IMR-90 (cell line): ENCODE data around the gene SELENOP. TPM values are rescaled to one million over a fixed set of nuclear protein-coding genes. Genes with fewer than 3 reads are reported as not detected.

ENCODE experiments used
- ATAC-seq: fragments of 200-7000 bp; cut with Tn5 transposase; 2 replicates; pipeline ENCODE4 v1.9.1; 2020; ENCODE audit warnings: low read depth, mild to moderate bottlenecking, moderate library complexity
- BruUV-seq: library from RNA; stranded (reverse); fragments of 400-500 nt; replicated peaks from 2 replicates; lab custom pipeline; 2021; lab: Mats Ljungman, UMichigan
- CTCF ChIA-PET: fragments of 300-600 bp; formaldehyde crosslinking; extraction: SDS; loops from one replicate; lab custom pipeline; 2021; ENCODE audit warnings: antibody characterized with exemption; lab: Yijun Ruan, JAX
- POLR2A ChIA-PET: fragments of 300-600 bp; sonication (Branson Sonifier 250); formaldehyde crosslinking; loops from one replicate; lab custom pipeline; 2022; ENCODE audit warnings: antibody characterized with exemption; ENCODE audit not compliant: unreplicated experiment; lab: Charles Lee
- DNase-seq: peaks from one replicate; pipeline ENCODE4 v3.0.0; 2013
- H2AFZ ChIP-seq: replicated peaks from 2 replicates; pipeline ENCODE3; 2013; ENCODE audit warnings: low read length, mild to moderate bottlenecking; ENCODE audit not compliant: poor library complexity
- H2AK5ac ChIP-seq: 2 replicates; pipeline ENCODE4 v1.6.1; 2013; ENCODE audit warnings: low read depth, low read length, inconsistent platforms
- H2AK9ac ChIP-seq: replicated peaks from 2 replicates; pipeline ENCODE3; 2013; ENCODE audit warnings: mild to moderate bottlenecking, low read depth, low read length, moderate library complexity; ENCODE audit not compliant: poor library complexity
- H2BK120ac ChIP-seq: 2 replicates; pipeline ENCODE4 v1.6.1; 2013; ENCODE audit warnings: low read depth, low read length, inconsistent platforms
- H2BK15ac ChIP-seq: 3 replicates; pipeline ENCODE4 v1.6.1; 2013; ENCODE audit warnings: low read depth, low read length, inconsistent platforms
- H2BK20ac ChIP-seq: 2 replicates; pipeline ENCODE4 v1.6.1; 2013; ENCODE audit warnings: low read depth, mild to moderate bottlenecking, inconsistent platforms, low read length, moderate library complexity
- H2BK5ac ChIP-seq: 2 replicates; pipeline ENCODE4 v1.6.1; 2013; ENCODE audit warnings: mild to moderate bottlenecking, low read depth, low read length, inconsistent platforms; ENCODE audit not compliant: poor library complexity, severe bottlenecking
- H3K14ac ChIP-seq: replicated peaks from 2 replicates; pipeline ENCODE4 v1.6.1; 2013; ENCODE audit warnings: low read depth, low read length, inconsistent platforms
- H3K18ac ChIP-seq: 2 replicates; pipeline ENCODE4 v1.6.1; 2013; ENCODE audit warnings: low read depth, low read length, control low read depth
- H3K23ac ChIP-seq: 2 replicates; pipeline ENCODE4 v1.6.1; 2013; ENCODE audit warnings: low read depth, low read length, inconsistent platforms
- H3K27ac ChIP-seq: 2 replicates; pipeline ENCODE4 v1.5.1; 2013; ENCODE audit warnings: mild to moderate bottlenecking, control low read depth, low read length; ENCODE audit not compliant: insufficient read depth
- H3K27me3 ChIP-seq: 2 replicates; pipeline ENCODE4 v1.6.1; 2013; ENCODE audit warnings: low read length; ENCODE audit not compliant: control insufficient read depth, insufficient read depth
- H3K36me3 ChIP-seq: 2 replicates; pipeline ENCODE4 v1.6.1; 2013; ENCODE audit warnings: low read length, mixed read lengths; ENCODE audit not compliant: control insufficient read depth, insufficient read depth
- H3K4ac ChIP-seq: 2 replicates; pipeline ENCODE4 v1.6.1; 2013; ENCODE audit warnings: low read depth, low read length, inconsistent platforms
- H3K4me1 ChIP-seq: 2 replicates; pipeline ENCODE4 v1.6.1; 2013; ENCODE audit warnings: low read length, mixed read lengths; ENCODE audit not compliant: control insufficient read depth, insufficient read depth
- H3K4me2 ChIP-seq: 2 replicates; pipeline ENCODE4 v1.6.1; 2013; ENCODE audit warnings: low read depth, mild to moderate bottlenecking, control low read depth, low read length, moderate library complexity
- H3K4me3 ChIP-seq: 2 replicates; pipeline ENCODE4 v1.5.1; 2013; ENCODE audit warnings: low read depth, mild to moderate bottlenecking, control low read depth, low read length, moderate library complexity; ENCODE audit not compliant: insufficient read depth
- H3K56ac ChIP-seq: 2 replicates; pipeline ENCODE4 v1.6.1; 2013; ENCODE audit warnings: low read length, inconsistent platforms; ENCODE audit not compliant: insufficient read depth; ENCODE audit errors: extremely low read depth
- H3K79me1 ChIP-seq, 2 experiments: 2 replicates each; pipeline ENCODE4 v1.6.1; 2013; ENCODE audit warnings: low read length in 2 of 2, inconsistent platforms in 1 of 2, low read depth in 1 of 2
- H3K9ac ChIP-seq: 2 replicates; pipeline ENCODE4 v1.6.1; 2013; ENCODE audit warnings: low read depth, low read length, control low read depth
- H3K9me1 ChIP-seq: 2 replicates; pipeline ENCODE4 v1.6.1; 2013; ENCODE audit warnings: low read length, inconsistent platforms; ENCODE audit not compliant: insufficient read depth
- H3K9me3 ChIP-seq: 2 replicates; pipeline ENCODE4 v1.6.1; 2013; ENCODE audit warnings: low read length; ENCODE audit not compliant: control insufficient read depth, insufficient read depth
- H4K20me1 ChIP-seq: 2 replicates; pipeline ENCODE4 v1.6.1; 2013; ENCODE audit warnings: low read length, inconsistent platforms; ENCODE audit not compliant: insufficient read depth
- H4K5ac ChIP-seq: 2 replicates; pipeline ENCODE4 v1.6.1; 2013; ENCODE audit warnings: mild to moderate bottlenecking, low read depth, low read length, control low read depth
- H4K8ac ChIP-seq, 2 experiments: 2 replicates each; pipeline ENCODE4 v1.6.1; 2013; ENCODE audit warnings: low read depth in 2 of 2, low read length in 2 of 2, control low read depth in 1 of 2, inconsistent platforms in 1 of 2
- H4K91ac ChIP-seq: 2 replicates; pipeline ENCODE4 v1.6.1; 2013; ENCODE audit warnings: low read depth, low read length, inconsistent platforms; ENCODE audit not compliant: insufficient read depth
- CTCF ChIP-seq: conservative IDR thresholded peaks from 2 replicates; pipeline ENCODE4 v1.5.1; 2012; ENCODE audit warnings: mild to moderate bottlenecking, low read depth, low read length, improper control_type of control experiment
- FOS ChIP-seq: fragments of 150-350 bp; IDR thresholded peaks from 2 replicates; pipeline ENCODE4 v1.6.1; 2016; ENCODE audit warnings: low read depth, low read length
- NFE2L2 ChIP-seq: fragments of 150-350 bp; IDR thresholded peaks from 2 replicates; pipeline ENCODE4 v1.6.1; 2016; ENCODE audit warnings: low read depth, mild to moderate bottlenecking, low read length
- WGBS, 2 experiments: methylation state at CpG; one replicate each; pipeline versions ENCODE4 v1.1.5 to v1.1.7; 2013; ENCODE audit warnings: missing lambda C conversion rate in 2 of 2; ENCODE audit not compliant: insufficient read length in 1 of 2; ENCODE audit errors: extremely low coverage in 2 of 2; 5-methylcytosine and 5-hydroxymethylcytosine counted together
- dilution Hi-C: fragments of 300-500 bp; cut with HindIII; formaldehyde crosslinking; loops from one replicate; pipeline ENCODE4 v1.14.3; 2018; ENCODE audit warnings: low sequenced_read_pairs; ENCODE audit not compliant: unreplicated experiment
- in situ Hi-C: fragments of 300-500 bp; cut with MboI; formaldehyde crosslinking; loops from 3 replicates; pipeline ENCODE4 v1.14.3; 2019; ENCODE audit warnings: low sequenced_read_pairs, inconsistent platforms, mixed read lengths
- intact Hi-C: fragments of 100-400 bp; cut with micrococcal nuclease; formaldehyde crosslinking; loops from 2 replicates; pipeline ENCODE4 v1.10.0; 2022
- polyA plus RNA-seq, 3 experiments: library from polyadenylated mRNA; depleted of rRNA; stranded (reverse); fragments of >200 nt; gene quantifications; 2 replicates each; pipeline ENCODE4 v1.2.3, GENCODE V29; 2012; ENCODE audit warnings: low replicate concordance in 1 of 3
- total RNA-seq: library from RNA; depleted of rRNA; stranded (reverse); fragments of >200 nt; gene quantifications from 2 replicates; pipeline ENCODE4 v1.2.3, GENCODE V29; 2012

The SELENOP gene
- total and polyA plus RNA-seq, 2 of the 4 experiments (the other 2 are of a cell fraction): 0.55 to 1.1 TPM

- no TSS peak for BruUV-seq
- no peak overlapping the region for H4K5ac ChIP-seq
- ATAC-seq (no peak), DNase-seq (no peak)
- H3K9me3 ChIP-seq: no peaks in the 10 kb centered on the region
- no peak overlapping the region for H3K27ac ChIP-seq
- H3K56ac ChIP-seq: no peak overlapping the region
- no peaks in the 10 kb centered on the region for H3K27me3 ChIP-seq
- H2BK20ac ChIP-seq: no peak overlapping the region
- intact Hi-C loops (no loop called here), dilution Hi-C loops (no loop called here), in situ Hi-C loops (no loop called here)
- CTCF ChIA-PET: no interaction called here
- H3K4me1 ChIP-seq: no peaks in the 10 kb centered on the region
- TF ChIP-seq CTCF (no peak), FOS (no peak), NFE2L2 (no peak)
- H3K4me3 ChIP-seq: no peak overlapping the region
- H2AFZ ChIP-seq: no peak overlapping the region
- no peak overlapping the region for H3K4me2 ChIP-seq
- POLR2A ChIA-PET: no interaction called here
- no peak overlapping the region for H2BK5ac ChIP-seq
- H3K9ac ChIP-seq: no peak overlapping the region
- no peak overlapping the region for H4K91ac ChIP-seq
- no peak overlapping the region for H2AK9ac ChIP-seq
- H3K18ac ChIP-seq: no peak overlapping the region
- H4K8ac ChIP-seq: no peak overlapping the region
- H4K20me1 ChIP-seq: no peaks in the 10 kb centered on the region
- H3K79me1 ChIP-seq: no peaks in the 10 kb centered on the region
- no peak overlapping the region for H2AK5ac ChIP-seq
- H3K23ac ChIP-seq: no peak overlapping the region
- no peaks in the 10 kb centered on the region for H3K9me1 ChIP-seq
- H2BK15ac ChIP-seq: no peak overlapping the region
- no peak overlapping the region for H3K14ac ChIP-seq
- H3K4ac ChIP-seq: no peak overlapping the region
- WGBS, 2 experiments: no CpG with 5 or more reads among the region's 2 CpGs
- no peaks in the 10 kb centered on the region for H3K36me3 ChIP-seq
- H2BK120ac ChIP-seq: no peak overlapping the region
These were observed 928 bp upstream of the SELENOP start for GRCh38 chr5:42812620-42813019.
